Measurements from ENCODE around the gene METAP1D.
"Not testable (repeated sequence)": the region's sequence is repeated elsewhere in the genome, so short reads cannot be mapped to it uniquely, and the experiment has no call there.

METAP1D gene

DNA sequence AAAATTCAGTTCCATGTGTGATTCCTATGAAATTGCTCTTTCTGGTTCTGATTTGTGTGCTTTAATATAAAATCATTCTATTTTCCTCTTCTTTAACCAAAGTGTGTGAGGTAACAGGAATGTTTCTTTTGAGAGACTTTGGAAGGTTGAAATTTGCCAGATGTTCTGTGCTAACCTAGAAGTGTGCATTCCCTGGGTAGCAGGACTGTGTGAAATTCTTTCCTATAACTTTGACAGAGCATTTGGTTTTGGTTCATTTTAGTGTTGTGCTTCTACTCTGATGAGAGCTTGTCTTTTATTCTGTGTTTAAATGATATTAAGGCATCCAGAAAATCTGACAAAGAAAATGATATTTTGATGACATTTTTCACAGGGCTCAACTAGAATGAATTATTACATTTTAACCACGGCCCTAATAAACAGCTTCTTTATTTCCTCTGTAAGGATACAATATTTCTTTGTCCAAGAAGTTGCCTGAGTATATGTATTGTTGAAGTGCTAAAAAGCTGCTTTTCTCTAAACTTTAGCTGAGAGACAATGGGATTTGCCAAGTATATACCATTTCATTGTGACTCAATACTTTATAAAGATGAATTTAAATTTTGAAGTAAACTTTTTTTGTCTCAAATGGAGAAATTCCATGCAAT, 50.8 kb downstream of the METAP1D start:
- DNase-seq = no peak

GRCh38 chr2:172052000-172052983, 52.5 kb downstream of the METAP1D start:
- DNase-seq = no peak

DNA sequence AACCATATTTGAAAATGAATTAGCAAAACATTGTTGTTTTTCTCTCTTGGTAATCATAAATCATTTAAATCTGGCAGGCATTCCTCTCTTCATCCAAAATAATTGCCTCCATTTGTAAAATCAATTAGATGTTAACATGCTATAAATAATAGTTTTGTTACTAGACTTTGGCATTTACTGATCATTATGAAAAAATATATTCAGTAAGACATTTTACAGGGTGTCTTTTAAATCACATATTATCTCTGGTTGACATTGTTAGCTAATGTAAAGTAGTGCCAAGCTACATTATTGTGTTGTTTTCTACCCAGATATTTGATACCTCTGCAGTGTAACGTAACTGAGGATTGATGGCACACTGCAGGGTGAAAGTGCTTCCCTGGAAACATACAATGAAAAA, 53.7 kb downstream of the METAP1D start:
- no peak for DNase-seq

DNA sequence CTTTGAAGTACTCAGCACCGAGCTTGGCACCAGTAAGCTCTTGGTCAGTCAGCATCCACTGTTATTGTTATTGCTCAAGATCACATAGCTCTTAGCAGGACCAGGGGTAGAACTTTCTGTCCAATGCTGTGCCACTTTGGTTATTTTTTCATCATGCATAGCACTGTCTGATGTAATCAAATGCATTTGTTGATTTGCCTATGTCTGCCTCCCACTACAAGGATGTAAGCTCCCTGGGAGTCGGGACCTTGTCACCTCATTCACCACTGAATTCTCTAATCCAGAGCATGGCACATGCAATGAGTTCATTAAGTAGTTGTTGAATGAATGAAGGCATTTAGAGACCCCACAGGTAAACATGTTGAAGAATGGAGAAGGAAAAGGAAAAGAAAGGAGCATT, 56.5 kb downstream of the METAP1D start:
- DNase-seq = no peak

GRCh38 chr2:172058660-172059059, 58.9 kb downstream of the METAP1D start:
- DNase-seq = no peak

GRCh38 chr2:172060118-172060517, 60.4 kb downstream of the METAP1D start:
- DNase-seq = not testable (repeated sequence)

DNA sequence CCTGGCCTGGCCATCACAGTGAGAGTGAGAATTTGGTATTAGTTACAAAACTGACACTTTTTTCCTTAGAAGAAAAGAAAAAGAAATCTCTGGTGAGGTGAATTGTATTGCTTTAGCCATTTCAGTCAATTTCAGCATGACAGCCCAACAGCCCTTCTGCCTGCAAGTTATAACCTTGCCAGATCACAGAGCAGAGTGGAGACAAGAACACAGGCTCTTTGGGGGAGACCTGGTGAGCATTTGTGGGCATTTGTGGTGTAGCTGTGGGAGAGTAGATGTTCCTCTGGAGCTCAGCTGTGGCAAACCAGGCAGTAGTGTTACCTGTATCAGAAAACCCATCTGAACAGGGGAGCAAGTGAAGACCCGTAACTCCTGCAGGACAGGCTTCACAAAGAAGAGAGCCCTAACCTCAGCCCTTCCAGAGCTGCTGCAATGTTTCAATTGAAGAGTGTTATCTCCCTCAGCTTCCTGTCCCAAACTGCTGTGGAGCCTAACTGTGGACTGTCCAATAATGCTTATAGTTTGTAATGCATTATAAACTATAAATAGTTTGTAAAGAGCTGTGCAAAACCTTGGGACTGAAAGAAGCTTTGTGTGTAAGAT, 62.8 kb downstream of the METAP1D start:
- DNase-seq = no peak

DNA sequence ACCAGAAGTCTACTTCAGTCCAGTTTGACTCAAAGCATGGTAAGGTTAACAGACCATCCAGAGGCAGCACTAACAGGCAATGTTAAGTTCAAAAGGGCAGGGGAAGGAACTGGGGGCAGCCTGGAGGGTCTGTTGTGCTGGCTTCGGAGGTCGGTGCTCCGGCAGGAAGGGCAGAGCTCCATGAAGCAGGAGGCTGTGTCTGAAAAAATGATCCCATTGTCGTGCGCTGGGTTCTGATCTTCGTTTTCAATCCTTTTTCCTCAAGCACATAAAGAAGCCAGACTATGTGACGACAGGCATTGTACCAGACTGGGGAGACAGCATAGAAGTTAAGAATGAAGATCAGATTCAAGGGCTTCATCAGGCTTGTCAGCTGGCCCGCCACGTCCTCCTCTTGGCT, 63.7 kb downstream of the METAP1D start:
- no peak for DNase-seq

GRCh38 chr2:172065111-172065510, 65.4 kb downstream of the METAP1D start:
- DNase-seq = no peak

DNA sequence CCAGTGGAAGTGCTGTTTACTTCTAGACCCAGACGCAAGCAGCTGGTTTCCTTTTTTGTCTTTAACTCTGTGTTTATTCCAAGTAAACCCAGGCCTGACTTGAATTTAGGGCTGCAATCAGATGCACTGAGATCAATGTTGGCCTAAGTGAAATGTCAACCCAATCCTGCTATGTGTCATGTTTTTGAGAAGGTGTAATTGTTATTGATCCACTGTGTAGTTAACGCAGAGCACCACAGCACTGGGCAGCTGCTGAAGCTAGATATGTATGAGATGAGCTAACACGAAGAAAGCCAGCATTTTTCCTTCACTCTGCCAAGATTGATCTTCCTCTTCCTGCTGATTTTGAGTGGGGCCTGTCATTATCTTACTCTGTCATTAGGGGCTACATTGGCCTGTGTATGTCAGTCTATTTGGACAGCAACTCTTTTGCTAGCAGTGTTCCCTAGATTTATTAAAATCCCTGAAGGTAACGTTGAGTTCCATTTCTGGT, 66.7 kb downstream of the METAP1D start:
- DNase-seq = no peak

DNA sequence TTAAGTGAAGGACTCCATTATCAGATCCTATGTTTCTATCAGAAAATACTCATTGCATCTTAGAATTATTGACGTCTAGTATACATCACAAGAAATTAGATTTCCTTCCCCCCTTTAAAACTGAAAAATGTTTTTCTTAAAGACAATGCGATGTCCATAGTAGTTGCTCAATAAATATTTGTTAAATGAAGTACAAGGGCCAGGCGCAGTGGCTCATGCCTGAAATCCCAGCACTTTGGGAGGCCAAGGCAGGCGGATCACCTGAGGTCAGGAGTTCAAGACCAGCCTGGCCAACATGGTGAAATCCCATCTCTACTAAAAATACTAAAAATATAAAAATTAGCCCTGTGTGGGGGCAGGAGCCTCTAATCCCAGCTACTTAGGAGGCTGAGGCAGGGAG, 68.2 kb downstream of the METAP1D start:
- not testable (repeated sequence) for DNase-seq

DNA sequence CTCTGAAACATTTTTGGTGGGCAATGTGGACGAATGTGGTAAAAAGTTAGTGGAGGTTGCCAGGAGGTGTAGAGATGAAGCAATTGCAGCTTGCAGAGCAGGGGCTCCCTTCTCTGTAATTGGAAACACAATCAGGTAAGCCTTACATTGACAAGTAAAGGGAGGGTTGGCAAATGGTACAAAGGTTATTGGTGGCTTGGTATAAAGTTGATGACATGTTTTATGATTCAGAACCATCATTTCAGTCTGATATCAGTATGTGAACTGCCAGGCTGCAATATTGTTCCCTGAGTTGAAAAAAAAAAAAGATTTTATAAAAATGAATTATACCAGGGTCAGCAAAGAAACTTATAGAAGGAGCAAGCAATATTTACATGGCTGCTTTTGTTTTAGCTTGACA, 71.2 kb downstream of the METAP1D start:
- no peak for DNase-seq

GRCh38 chr2:172072303-172072702, 72.5 kb downstream of the METAP1D start:
- DNase-seq = no peak

- no peak for DNase-seq
Observed at GRCh38 chr2:172072706-172073105, 73.0 kb downstream of the METAP1D start.

DNA sequence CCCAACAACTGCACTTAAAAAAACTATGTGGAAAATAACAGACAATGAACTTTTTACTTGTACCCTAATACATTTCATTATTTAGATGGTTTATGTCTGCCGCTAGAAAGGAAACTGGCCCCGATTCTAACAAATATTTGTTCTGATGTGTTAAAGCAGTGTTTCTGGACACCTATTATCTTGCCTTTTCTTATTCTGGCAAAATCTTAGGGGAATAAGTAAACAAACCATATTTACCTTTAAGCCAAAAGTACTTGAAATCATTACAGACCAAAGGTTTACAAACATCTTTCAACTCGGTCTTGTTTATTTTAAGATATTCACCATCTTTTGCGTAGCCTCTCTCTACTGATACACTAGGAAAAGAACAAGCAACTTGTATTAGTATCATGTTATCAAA, 73.8 kb downstream of the METAP1D start:
- DNase-seq = no peak

DNA sequence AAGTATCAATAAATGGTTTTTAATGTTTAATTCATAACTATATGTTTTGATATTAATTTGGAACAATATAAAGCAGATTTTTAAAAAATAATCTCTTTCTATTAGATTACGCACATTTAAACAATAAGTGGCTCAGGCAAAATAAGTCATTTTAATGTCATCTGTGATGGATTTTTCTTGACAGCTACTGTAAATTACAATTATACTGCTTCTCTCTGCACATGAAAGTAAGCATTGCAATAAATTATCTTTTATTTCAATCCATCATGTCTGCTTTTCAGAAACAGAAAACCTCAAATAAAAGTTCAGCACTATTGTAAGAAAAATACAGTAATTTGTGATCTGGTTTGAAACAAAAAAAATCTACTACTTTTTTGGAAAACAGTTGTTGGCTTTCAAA, 74.5 kb downstream of the METAP1D start:
- no peak for DNase-seq

GRCh38 chr2:172079416-172079815, 79.7 kb downstream of the METAP1D start:
- no peak for DNase-seq

GRCh38 chr2:172079838-172080640, 80.3 kb downstream of the METAP1D start:
- no peak for DNase-seq

GRCh38 chr2:172080641-172081220, 81.0 kb downstream of the METAP1D start:
- DNase-seq = no peak

GRCh38 chr2:172081221-172082022, 81.7 kb downstream of the METAP1D start:
- DNase-seq = no peak

All from activated naive CD4-positive, alpha-beta T cell treated with anti-CD3 and anti-CD28 coated beads, Interleukin-2, amount 50 U/mL, for 16 hours (primary cell).